Vagina (tissue), 2 donors: ENCODE data around the gene NISCH.

Source experiments
- POLR2A ChIP-seq, 2 donors: fragments of 450-650 bp; IDR thresholded peaks; one replicate each; pipeline ENCODE4 v1.6.1; 2017; ENCODE audit warnings: antibody characterized with exemption in 2 of 2, mild to moderate bottlenecking in 2 of 2, moderate library complexity in 2 of 2
- POLR2AphosphoS5 ChIP-seq, 2 donors: sonication (generic); formaldehyde crosslinking; IDR thresholded peaks; one replicate each; pipeline ENCODE4 v1.9.0; 2017; ENCODE audit warnings: antibody characterized with exemption in 2 of 2, mild to moderate bottlenecking in 2 of 2, low read depth in 1 of 2; ENCODE audit not compliant: insufficient read depth in 1 of 2
- TF ChIP-seq, protein P1 (sequence below), 3 experiments: fragments of 450-650 bp in 2 of 3; fragments of 200-600 bp in 1 of 3; sonication (generic) in 1 of 3; IDR thresholded peaks; one replicate each; pipeline ENCODE4 v1.5.1; 2017 to 2019; ENCODE audit warnings: antibody characterized with exemption in 3 of 3, mild to moderate bottlenecking in 2 of 3, moderate library complexity in 2 of 3

DNA sequence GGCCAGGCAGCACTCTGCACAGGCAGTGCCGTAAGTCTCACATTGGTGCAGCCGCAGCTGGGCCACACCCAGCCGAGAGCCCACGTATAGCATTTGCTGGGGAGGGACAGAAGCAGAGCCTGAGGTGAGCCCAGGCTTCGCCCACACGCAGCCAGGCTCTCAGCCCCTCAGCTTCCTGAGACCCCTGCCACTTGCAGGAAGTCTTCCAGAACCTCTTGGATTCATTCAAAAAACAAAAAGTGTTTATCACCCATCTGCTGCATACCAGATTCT lies 17.4 kb upstream of the NISCH start:
- TF ChIP-seq, protein P1, sequence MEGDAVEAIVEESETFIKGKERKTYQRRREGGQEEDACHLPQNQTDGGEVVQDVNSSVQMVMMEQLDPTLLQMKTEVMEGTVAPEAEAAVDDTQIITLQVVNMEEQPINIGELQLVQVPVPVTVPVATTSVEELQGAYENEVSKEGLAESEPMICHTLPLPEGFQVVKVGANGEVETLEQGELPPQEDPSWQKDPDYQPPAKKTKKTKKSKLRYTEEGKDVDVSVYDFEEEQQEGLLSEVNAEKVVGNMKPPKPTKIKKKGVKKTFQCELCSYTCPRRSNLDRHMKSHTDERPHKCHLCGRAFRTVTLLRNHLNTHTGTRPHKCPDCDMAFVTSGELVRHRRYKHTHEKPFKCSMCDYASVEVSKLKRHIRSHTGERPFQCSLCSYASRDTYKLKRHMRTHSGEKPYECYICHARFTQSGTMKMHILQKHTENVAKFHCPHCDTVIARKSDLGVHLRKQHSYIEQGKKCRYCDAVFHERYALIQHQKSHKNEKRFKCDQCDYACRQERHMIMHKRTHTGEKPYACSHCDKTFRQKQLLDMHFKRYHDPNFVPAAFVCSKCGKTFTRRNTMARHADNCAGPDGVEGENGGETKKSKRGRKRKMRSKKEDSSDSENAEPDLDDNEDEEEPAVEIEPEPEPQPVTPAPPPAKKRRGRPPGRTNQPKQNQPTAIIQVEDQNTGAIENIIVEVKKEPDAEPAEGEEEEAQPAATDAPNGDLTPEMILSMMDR (IDR thresholded peaks at IDR 0.05) = no peak
- TF ChIP-seq POLR2AphosphoS5 (IDR thresholded peaks at IDR 0.05; ENCODE audit: insufficient read depth in 1 of 2, low read depth in 1 of 2) (no peak), POLR2A (IDR thresholded peaks at IDR 0.05) (no peak)
